Mesenchymal stem cell (in vitro differentiated cells and primary cell): ENCODE measurements around the gene DLGAP1.

ENCODE experiments used
- DNase-seq: peaks from one replicate; pipeline ENCODE4 v3.0.0-alpha.2; 2013
- H2AFZ ChIP-seq: one replicate; pipeline ENCODE4 v1.6.1; 2013; ENCODE audit warnings: low read depth, mild to moderate bottlenecking, control low read depth, inconsistent platforms, low read length, moderate library complexity
- H2AK5ac ChIP-seq: 2 replicates; pipeline ENCODE4 v1.6.1; 2013; ENCODE audit warnings: low read length, moderate library complexity, mild to moderate bottlenecking, inconsistent platforms; ENCODE audit not compliant: severe bottlenecking
- H2BK120ac ChIP-seq: one replicate; pipeline ENCODE4 v1.6.1; 2013; ENCODE audit warnings: low read depth, mild to moderate bottlenecking, inconsistent platforms, low read length, moderate library complexity
- H2BK12ac ChIP-seq, 2 experiments: one replicate each; pipeline ENCODE4 v1.6.1; 2013; ENCODE audit warnings: inconsistent platforms in 2 of 2, low read length in 2 of 2, mild to moderate bottlenecking in 2 of 2, moderate library complexity in 2 of 2, control low read depth in 1 of 2
- H2BK15ac ChIP-seq: one replicate; pipeline ENCODE4 v1.6.1; 2013; ENCODE audit warnings: mild to moderate bottlenecking, low read depth, inconsistent platforms; ENCODE audit not compliant: poor library complexity, severe bottlenecking
- H2BK5ac ChIP-seq: 2 replicates; pipeline ENCODE4 v1.6.1; 2013; ENCODE audit warnings: low read depth, mild to moderate bottlenecking, low read length, control low read depth, inconsistent platforms; ENCODE audit not compliant: poor library complexity, severe bottlenecking
- H3K14ac ChIP-seq, 2 experiments: one replicate each; pipeline ENCODE4 v1.6.1; 2013; ENCODE audit warnings: inconsistent platforms in 2 of 2, low read length in 2 of 2, control low read depth in 1 of 2, mild to moderate bottlenecking in 1 of 2, moderate library complexity in 1 of 2
- H3K18ac ChIP-seq, 2 experiments: one replicate each; pipeline ENCODE4 v1.6.1; 2013; ENCODE audit warnings: inconsistent platforms in 2 of 2, low read length in 2 of 2, control low read depth in 1 of 2, low read depth in 1 of 2, mild to moderate bottlenecking in 1 of 2
- H3K23ac ChIP-seq, 2 experiments: one replicate each; pipeline ENCODE4 v1.6.1; 2013; ENCODE audit warnings: inconsistent platforms in 2 of 2, low read length in 2 of 2, mild to moderate bottlenecking in 2 of 2, moderate library complexity in 2 of 2, control low read depth in 1 of 2
- H3K27ac ChIP-seq: 2 replicates; pipeline ENCODE4 v1.5.1; 2013; ENCODE audit warnings: mild to moderate bottlenecking, moderate library complexity, low read length, control low read depth, inconsistent platforms; ENCODE audit not compliant: poor library complexity, severe bottlenecking
- H3K27me3 ChIP-seq, 2 experiments: 2 replicates each; pipeline versions ENCODE4 v1.6.1 to v1.7.0; 2013; ENCODE audit warnings: low read length in 2 of 2, mild to moderate bottlenecking in 2 of 2, moderate library complexity in 2 of 2, control low read depth in 1 of 2, inconsistent platforms in 1 of 2; ENCODE audit not compliant: control insufficient read depth in 1 of 2, insufficient read depth in 1 of 2
- H3K36me3 ChIP-seq, 2 experiments: 2 replicates each; pipeline versions ENCODE4 v1.6.1 to v1.7.0; 2013; ENCODE audit warnings: low read length in 2 of 2, control low read depth in 1 of 2, inconsistent platforms in 1 of 2, low read depth in 1 of 2, mild to moderate bottlenecking in 1 of 2; ENCODE audit not compliant: insufficient read depth in 2 of 2, control insufficient read depth in 1 of 2
- H3K4ac ChIP-seq, 2 experiments: one replicate each; pipeline ENCODE4 v1.6.1; 2013; ENCODE audit warnings: inconsistent platforms in 2 of 2, low read length in 2 of 2, mild to moderate bottlenecking in 2 of 2, moderate library complexity in 2 of 2, control low read depth in 1 of 2, low read depth in 1 of 2
- H3K4me1 ChIP-seq: 2 replicates; pipeline ENCODE4 v1.6.1; 2013; ENCODE audit warnings: low read depth, low read length, control low read depth; ENCODE audit not compliant: control insufficient read depth, insufficient read depth
- H3K4me2 ChIP-seq: 2 replicates; pipeline ENCODE4 v1.6.1; 2013; ENCODE audit warnings: low read length, mild to moderate bottlenecking, inconsistent platforms; ENCODE audit not compliant: poor library complexity, severe bottlenecking
- H3K4me3 ChIP-seq, 2 experiments: 2 replicates each; pipeline versions ENCODE4 v1.5.1 to v1.7.0; 2013; ENCODE audit warnings: low read length in 2 of 2, mild to moderate bottlenecking in 2 of 2, control low read depth in 1 of 2, low read depth in 1 of 2; ENCODE audit not compliant: insufficient read depth in 1 of 2
- H3K79me1 ChIP-seq: replicated peaks from 2 replicates; pipeline ENCODE4 v1.6.1; 2013; ENCODE audit warnings: mild to moderate bottlenecking, control low read depth, low read length, inconsistent platforms; ENCODE audit not compliant: poor library complexity, severe bottlenecking
- H3K9ac ChIP-seq: 2 replicates; pipeline ENCODE4 v1.7.0; 2013; ENCODE audit warnings: mild to moderate bottlenecking, low read length, moderate library complexity
- H3K9me3 ChIP-seq: 2 replicates; pipeline ENCODE4 v1.7.0; 2013; ENCODE audit warnings: mild to moderate bottlenecking, low read length; ENCODE audit not compliant: control insufficient read depth
- H4K8ac ChIP-seq: one replicate; pipeline ENCODE4 v1.6.1; 2013; ENCODE audit warnings: inconsistent platforms, mild to moderate bottlenecking, low read length, moderate library complexity
- H4K91ac ChIP-seq: one replicate; pipeline ENCODE4 v1.6.1; 2013; ENCODE audit warnings: mild to moderate bottlenecking, low read length, inconsistent platforms
- WGBS: methylation state at CpG from one replicate; pipeline ENCODE4 v1.1.7; 2013; ENCODE audit warnings: mixed read lengths; 5-methylcytosine and 5-hydroxymethylcytosine counted together

The DLGAP1 gene

GRCh38 chr18:4126939-4127338 lies 328.2 kb downstream of the DLGAP1 start:
- no peak overlapping the region for H3K4me2 ChIP-seq
- H2BK12ac ChIP-seq, result no peak overlapping the region
- no peak overlapping the region for H4K8ac ChIP-seq
- H3K9me3 ChIP-seq, result no peaks in the 10 kb centered on the region
- H3K9ac ChIP-seq, result no peak overlapping the region
- no peak overlapping the region for H3K14ac ChIP-seq
- H3K18ac ChIP-seq, result no peak overlapping the region
- no peak overlapping the region for H3K4me3 ChIP-seq
- no peak overlapping the region for H2BK120ac ChIP-seq
- no peak overlapping the region for H3K23ac ChIP-seq
- no peak for DNase-seq
- no CpG with 5 or more reads among the region's 1 CpG for WGBS
- no peak overlapping the region for H4K91ac ChIP-seq
- no peak overlapping the region for H2AFZ ChIP-seq
- no peaks in the 10 kb centered on the region for H3K27me3 ChIP-seq
- H3K4me1 ChIP-seq, result no peaks in the 10 kb centered on the region
- H3K79me1 ChIP-seq, result no peaks in the 10 kb centered on the region
- no peak overlapping the region for H3K4ac ChIP-seq
- no peak overlapping the region for H3K27ac ChIP-seq
- no peak overlapping the region for H2BK5ac ChIP-seq
- H2AK5ac ChIP-seq, result no peak overlapping the region
- H3K36me3 ChIP-seq, result no peaks in the 10 kb centered on the region
- H2BK15ac ChIP-seq, result no peak overlapping the region

- no peaks in the 10 kb centered on the region for H3K36me3 ChIP-seq
- no peak overlapping the region for H2AFZ ChIP-seq
- no peak overlapping the region for H3K4me2 ChIP-seq
- no peak overlapping the region for H2BK12ac ChIP-seq
- H3K23ac ChIP-seq, result no peak overlapping the region
- H2BK15ac ChIP-seq, result no peak overlapping the region
- H4K91ac ChIP-seq, result no peak overlapping the region
- no peak overlapping the region for H3K4me3 ChIP-seq
- H2BK5ac ChIP-seq, result no peak overlapping the region
- H3K9me3 ChIP-seq, result no peaks in the 10 kb centered on the region
- WGBS, result 45% methylated on average over 6 of the region's 6 CpGs
- no peak overlapping the region for H3K14ac ChIP-seq
- H3K27ac ChIP-seq, result no peak overlapping the region
- H4K8ac ChIP-seq, result no peak overlapping the region
- H3K4me1 ChIP-seq, result no peaks in the 10 kb centered on the region
- no peak overlapping the region for H3K18ac ChIP-seq
- no peaks in the 10 kb centered on the region for H3K27me3 ChIP-seq
- no peak overlapping the region for H3K4ac ChIP-seq
- no peak overlapping the region for H2AK5ac ChIP-seq
- H2BK120ac ChIP-seq, result no peak overlapping the region
- H3K79me1 ChIP-seq, result no peaks in the 10 kb centered on the region
- H3K9ac ChIP-seq, result no peak overlapping the region
- no peak for DNase-seq
Measured at GRCh38 chr18:4125627-4126230, 329.4 kb downstream of the DLGAP1 start.

GRCh38 chr18:4125224-4125623 lies 329.9 kb downstream of the DLGAP1 start:
- Histone ChIP-seq H3K18ac (no peak overlapping the region), H3K9me3 (no peaks in the 10 kb centered on the region), H3K27me3 (no peaks in the 10 kb centered on the region), H4K91ac (no peak overlapping the region), H3K79me1 (no peaks in the 10 kb centered on the region), H3K27ac (no peak overlapping the region), H3K4ac (no peak overlapping the region), H3K36me3 (no peaks in the 10 kb centered on the region), H3K4me2 (no peak overlapping the region), H3K14ac (no peak overlapping the region), H4K8ac (no peak overlapping the region), H2BK12ac (no peak overlapping the region), H2BK120ac (no peak overlapping the region), H2BK15ac (no peak overlapping the region), H2AK5ac (no peak overlapping the region), H2AFZ (no peak overlapping the region), H3K23ac (no peak overlapping the region), H3K9ac (peak overlapping the region; percentile 21), H3K4me3 (no peak overlapping the region), H3K4me1 (no peaks in the 10 kb centered on the region), H2BK5ac (no peak overlapping the region)
- DNase-seq, result peak; percentile 10

- Histone ChIP-seq H3K27ac (no peak overlapping the region), H3K27me3 (no peaks in the 10 kb centered on the region), H3K4me2 (no peak overlapping the region), H3K23ac (no peak overlapping the region), H3K4me1 (no peaks in the 10 kb centered on the region), H3K18ac (no peak overlapping the region), H2AK5ac (no peak overlapping the region), H3K36me3 (no peaks in the 10 kb centered on the region), H2BK12ac (no peak overlapping the region), H2AFZ (no peak overlapping the region), H2BK5ac (no peak overlapping the region), H3K4me3 (no peak overlapping the region), H4K91ac (no peak overlapping the region), H2BK120ac (no peak overlapping the region), H3K14ac (no peak overlapping the region), H4K8ac (no peak overlapping the region), H3K79me1 (no peaks in the 10 kb centered on the region), H2BK15ac (no peak overlapping the region), H3K9ac (no peak overlapping the region), H3K4ac (no peak overlapping the region), H3K9me3 (no peaks in the 10 kb centered on the region)
- no CpG with 5 or more reads among the region's 1 CpG for WGBS
- DNase-seq, result no peak
Measured at GRCh38 chr18:4119813-4120212, 335.3 kb downstream of the DLGAP1 start.
